MCF 10A (cell line): ENCODE measurements around the gene SDK1. TPM values are rescaled to one million over a fixed set of nuclear protein-coding genes. Genes with fewer than 3 reads are reported as not detected.

Experiments
- BruUV-seq: library from RNA; stranded (reverse); fragments of 400-500 nt; replicated peaks from 2 replicates; lab custom pipeline; 2021; lab: Mats Ljungman, UMichigan
- CTCF ChIA-PET: fragments of 300-600 bp; sonication (Branson Sonifier 250); formaldehyde crosslinking; extraction: SDS; loops from one replicate; lab custom pipeline; 2021; ENCODE audit warnings: antibody characterized with exemption, inconsistent platforms; lab: Yijun Ruan, JAX
- POLR2A ChIA-PET: fragments of 300-600, 350-650 bp; sonication (Branson Sonifier 250); formaldehyde crosslinking; extraction: SDS; loops from one replicate; lab custom pipeline; 2020; ENCODE audit warnings: antibody characterized with exemption, inconsistent platforms; lab: Yijun Ruan, JAX
- DNase-seq: peaks from one replicate; pipeline ENCODE4 v3.0.0-alpha.2; 2018; ENCODE audit not compliant: unreplicated experiment
- H3K27ac Mint-ChIP-seq: one replicate; pipeline ENCODE4 v1.8.0; 2022; ENCODE audit warnings: mild to moderate bottlenecking, low read depth, mixed read lengths; ENCODE audit not compliant: unreplicated experiment
- H3K27me3 Mint-ChIP-seq: one replicate; pipeline ENCODE4 v1.8.0; 2022; ENCODE audit warnings: mixed read lengths; ENCODE audit not compliant: insufficient read depth, unreplicated experiment
- H3K36me3 Mint-ChIP-seq: one replicate; pipeline ENCODE4 v1.8.0; 2022; ENCODE audit warnings: mild to moderate bottlenecking, moderate library complexity, mixed read lengths; ENCODE audit not compliant: insufficient read depth, unreplicated experiment
- H3K4me1 Mint-ChIP-seq: one replicate; pipeline ENCODE4 v1.8.0; 2022; ENCODE audit warnings: mixed read lengths; ENCODE audit not compliant: insufficient read depth, unreplicated experiment
- H3K4me3 Mint-ChIP-seq: one replicate; pipeline ENCODE4 v1.8.0; 2022; ENCODE audit warnings: mild to moderate bottlenecking, moderate library complexity, mixed read lengths; ENCODE audit not compliant: unreplicated experiment
- H3K9me3 Mint-ChIP-seq: one replicate; pipeline ENCODE4 v1.8.0; 2022; ENCODE audit warnings: mixed read lengths; ENCODE audit not compliant: unreplicated experiment
- CTCF ChIP-seq: fragments of 200-600 bp; IDR thresholded peaks from one replicate; pipeline ENCODE4 v1.8.0; 2022; ENCODE audit warnings: antibody characterized with exemption, mild to moderate bottlenecking; ENCODE audit not compliant: unreplicated experiment
- intact Hi-C: fragments of 100-400 bp; cut with micrococcal nuclease; formaldehyde crosslinking; loops from 2 replicates; pipeline ENCODE4 v1.14.1; 2022
- total RNA-seq: library from RNA; stranded (reverse); gene quantifications from 2 replicates; pipeline ENCODE4 v1.2.3, GENCODE V29; 2022

SDK1 gene
- total RNA-seq, 1 experiment from 2014 or later, result 3.3 TPM

DNA sequence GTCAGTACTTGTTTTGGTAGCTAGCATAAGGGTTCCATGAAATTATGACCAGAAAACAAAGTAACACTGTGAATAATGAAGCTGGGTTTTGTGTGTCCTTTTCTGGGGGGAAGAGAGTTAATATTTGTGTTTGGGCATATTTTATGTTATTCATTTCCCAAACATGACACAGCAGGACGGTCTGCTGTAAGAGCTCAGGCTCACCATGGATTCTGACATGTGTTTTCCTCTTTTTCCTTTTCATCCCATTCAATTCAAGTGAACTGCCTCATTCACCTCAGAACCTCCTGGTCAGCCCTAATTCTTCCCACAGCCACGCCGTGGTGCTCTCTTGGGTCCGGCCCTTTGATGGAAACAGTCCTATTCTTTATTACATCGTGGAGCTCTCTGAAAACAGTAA, 685.9 kb downstream of the SDK1 start:
- H3K36me3 Mint-ChIP-seq, result no peaks in the 10 kb centered on the region
- POLR2A ChIA-PET, result no interaction called here
- intact Hi-C loops, result no loop called here
- CTCF ChIA-PET, result interaction anchor here (0.6 to 0.7 kb wide), 2 partner anchors 42 to 1100 kb away, joined by 3 to 4 read pairs; no protein-coding TSS in a partner anchor
- no peak for TF ChIP-seq CTCF
- no peaks in the 10 kb centered on the region for H3K9me3 Mint-ChIP-seq
- H3K4me3 Mint-ChIP-seq, result no peak overlapping the region
- no peak overlapping the region for H3K27ac Mint-ChIP-seq
- no peaks in the 10 kb centered on the region for H3K27me3 Mint-ChIP-seq
- no peak for DNase-seq
- no TSS peak for BruUV-seq
- H3K4me1 Mint-ChIP-seq, result no peaks in the 10 kb centered on the region

DNA sequence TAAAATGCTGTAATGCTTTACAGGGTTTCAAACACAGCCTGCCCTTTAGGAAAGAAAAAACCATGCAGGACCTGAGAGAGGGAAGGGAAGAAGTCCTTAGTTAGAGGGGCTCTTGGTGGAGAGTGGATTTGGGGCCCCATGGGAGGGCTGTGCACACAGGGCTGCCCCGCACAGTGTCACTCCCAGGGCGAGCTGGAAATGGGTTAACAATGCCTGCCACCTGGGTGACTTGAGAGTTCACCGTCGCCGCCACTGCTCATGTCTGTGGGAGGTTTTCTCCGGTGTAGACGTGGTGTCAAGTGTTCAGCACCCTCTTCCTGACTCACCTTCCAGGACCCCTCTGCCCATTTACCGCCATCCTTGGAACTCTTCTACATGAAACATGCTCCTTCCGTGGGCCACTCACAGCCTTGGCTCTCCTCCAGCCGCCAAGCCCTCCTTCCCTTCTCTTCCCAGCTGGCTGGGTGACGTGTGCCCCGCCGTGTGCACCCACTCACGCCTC, 686.4 kb downstream of the SDK1 start:
- BruUV-seq, result no TSS peak
- POLR2A ChIA-PET, result no interaction called here
- no peak for TF ChIP-seq CTCF
- no peaks in the 10 kb centered on the region for H3K27me3 Mint-ChIP-seq
- CTCF ChIA-PET, result interaction anchor here (0.6 to 0.7 kb wide), 2 partner anchors 42 to 1099 kb away, joined by 3 to 4 read pairs; no protein-coding TSS in a partner anchor
- no peak for DNase-seq
- H3K36me3 Mint-ChIP-seq, result no peaks in the 10 kb centered on the region
- no peak overlapping the region for H3K4me3 Mint-ChIP-seq
- H3K4me1 Mint-ChIP-seq, result no peaks in the 10 kb centered on the region
- H3K27ac Mint-ChIP-seq, result no peak overlapping the region
- intact Hi-C loops, result no loop called here
- no peaks in the 10 kb centered on the region for H3K9me3 Mint-ChIP-seq

DNA sequence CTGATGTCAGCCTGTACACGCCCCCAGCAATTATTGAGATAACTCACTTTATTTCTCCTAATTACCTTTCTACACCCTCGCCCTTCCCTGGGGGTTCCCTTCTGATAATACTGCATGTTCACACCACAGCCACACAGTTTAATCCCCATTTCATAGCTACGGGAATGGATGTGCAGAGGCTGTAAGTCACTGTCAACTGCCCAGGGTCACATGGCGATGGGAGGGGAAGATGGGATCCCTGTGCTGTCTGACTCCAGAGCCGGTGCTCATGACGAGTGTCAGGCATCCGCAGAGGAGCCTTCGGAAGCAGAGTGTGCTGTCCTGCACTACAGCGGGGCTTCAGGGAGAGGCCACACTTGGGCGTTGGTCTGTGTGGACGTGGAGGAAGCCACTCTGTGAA, 688.7 kb downstream of the SDK1 start:
- no TSS peak for BruUV-seq

GRCh38 chr7:3991731-3992231, 690.7 kb downstream of the SDK1 start:
- no TSS peak for BruUV-seq
- intact Hi-C loops, result no loop called here
- Mint-ChIP-seq H3K4me3 (no peak overlapping the region), H3K9me3 (no peaks in the 10 kb centered on the region), H3K27ac (no peak overlapping the region), H3K4me1 (no peaks in the 10 kb centered on the region), H3K36me3 (no peaks in the 10 kb centered on the region), H3K27me3 (peaks cover 14% of the 10 kb centered on the region)
- POLR2A ChIA-PET, result no interaction called here
- CTCF ChIA-PET, result no interaction called here
- no peak for DNase-seq
- TF ChIP-seq CTCF, result no peak

More for the DNA sequence above, 688.7 kb downstream of the SDK1 start:
- ChIA-PET POLR2A (interaction anchor here (0.6 kb wide), 1 partner anchor 1684 kb away, joined by 3 read pairs; no protein-coding TSS in a partner anchor), CTCF (interaction anchor here (0.6 kb wide), 1 partner anchor 25 kb away, joined by 3 read pairs; no protein-coding TSS in a partner anchor)
- Mint-ChIP-seq H3K27me3 (peaks cover 14% of the 10 kb centered on the region), H3K4me1 (no peaks in the 10 kb centered on the region), H3K4me3 (no peak overlapping the region), H3K9me3 (no peaks in the 10 kb centered on the region), H3K36me3 (no peaks in the 10 kb centered on the region), H3K27ac (no peak overlapping the region)
- DNase-seq, result no peak
- intact Hi-C loops, result no loop called here
- TF ChIP-seq CTCF, result no peak
